SK-N-SH (cell line): Measurements from ENCODE around the gene MAP7D3.

Source experiments
- CHD2 ChIP-seq: fragments of 150-350 bp; IDR thresholded peaks from 2 replicates; pipeline ENCODE4 v1.6.1; 2018; ENCODE audit warnings: low read length; ENCODE audit not compliant: partially characterized antibody
- JUND ChIP-seq: IDR thresholded peaks from 2 replicates; pipeline ENCODE4 v1.4.0; 2012
- POLR2AphosphoS5 ChIP-seq: IDR thresholded peaks from 2 replicates; pipeline ENCODE4 v1.6.1; 2012; ENCODE audit warnings: low read depth, low read length
- RFX5 ChIP-seq: IDR thresholded peaks from 2 replicates; pipeline ENCODE4 v1.6.1; 2012; ENCODE audit warnings: mild to moderate bottlenecking, improper control_type of control experiment, low read length
- SIN3A ChIP-seq: IDR thresholded peaks from 2 replicates; pipeline ENCODE4 v1.6.1; 2012; ENCODE audit warnings: low read depth, mild to moderate bottlenecking, low read length, moderate library complexity, borderline replicate concordance
- TAF1 ChIP-seq: IDR thresholded peaks from 2 replicates; pipeline ENCODE4 v1.6.1; 2012; ENCODE audit warnings: low read depth, mild to moderate bottlenecking, low read length, moderate library complexity, borderline replicate concordance
- YY1 ChIP-seq: IDR thresholded peaks from 2 replicates; pipeline ENCODE4 v1.4.0; 2012; ENCODE audit warnings: low read depth, mild to moderate bottlenecking
- TF ChIP-seq, protein P1 (sequence below): fragments of 200-600 bp; sonication (generic); IDR thresholded peaks from 2 replicates; pipeline ENCODE4 v1.6.1; 2017; ENCODE audit warnings: antibody characterized with exemption, mild to moderate bottlenecking, moderate library complexity
- TF ChIP-seq, protein P2 (sequence below): fragments of 150-350 bp; IDR thresholded peaks from 2 replicates; pipeline ENCODE4 v1.6.1; 2016; ENCODE audit warnings: mild to moderate bottlenecking, low read depth, low read length

DNA sequence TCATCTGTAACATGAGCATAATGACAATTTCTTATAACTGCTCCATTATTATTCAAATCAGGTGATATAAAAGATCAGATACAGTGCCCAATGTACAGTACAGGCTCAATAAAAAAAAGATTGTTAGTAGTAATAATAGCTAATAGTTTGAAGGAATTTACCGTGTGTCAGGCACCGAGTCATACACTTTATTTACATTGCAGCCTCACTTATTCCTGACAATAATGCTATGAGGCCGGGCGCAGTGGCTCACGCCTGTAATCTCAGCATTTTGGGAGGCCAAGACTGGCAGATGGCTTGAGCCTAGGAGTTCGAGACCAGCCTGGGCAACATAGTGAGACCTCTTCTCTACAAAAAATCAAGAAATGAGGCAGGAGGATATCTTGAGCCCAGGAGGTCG is 10.1 kb upstream of the MAP7D3 start:
- TF ChIP-seq, protein P1, sequence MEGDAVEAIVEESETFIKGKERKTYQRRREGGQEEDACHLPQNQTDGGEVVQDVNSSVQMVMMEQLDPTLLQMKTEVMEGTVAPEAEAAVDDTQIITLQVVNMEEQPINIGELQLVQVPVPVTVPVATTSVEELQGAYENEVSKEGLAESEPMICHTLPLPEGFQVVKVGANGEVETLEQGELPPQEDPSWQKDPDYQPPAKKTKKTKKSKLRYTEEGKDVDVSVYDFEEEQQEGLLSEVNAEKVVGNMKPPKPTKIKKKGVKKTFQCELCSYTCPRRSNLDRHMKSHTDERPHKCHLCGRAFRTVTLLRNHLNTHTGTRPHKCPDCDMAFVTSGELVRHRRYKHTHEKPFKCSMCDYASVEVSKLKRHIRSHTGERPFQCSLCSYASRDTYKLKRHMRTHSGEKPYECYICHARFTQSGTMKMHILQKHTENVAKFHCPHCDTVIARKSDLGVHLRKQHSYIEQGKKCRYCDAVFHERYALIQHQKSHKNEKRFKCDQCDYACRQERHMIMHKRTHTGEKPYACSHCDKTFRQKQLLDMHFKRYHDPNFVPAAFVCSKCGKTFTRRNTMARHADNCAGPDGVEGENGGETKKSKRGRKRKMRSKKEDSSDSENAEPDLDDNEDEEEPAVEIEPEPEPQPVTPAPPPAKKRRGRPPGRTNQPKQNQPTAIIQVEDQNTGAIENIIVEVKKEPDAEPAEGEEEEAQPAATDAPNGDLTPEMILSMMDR, result no peak
- no peak for TF ChIP-seq CHD2
- no peak for TF ChIP-seq TAF1
- TF ChIP-seq POLR2AphosphoS5, result no peak
- no peak for TF ChIP-seq SIN3A
- TF ChIP-seq RFX5, result no peak
- TF ChIP-seq, protein P2, sequence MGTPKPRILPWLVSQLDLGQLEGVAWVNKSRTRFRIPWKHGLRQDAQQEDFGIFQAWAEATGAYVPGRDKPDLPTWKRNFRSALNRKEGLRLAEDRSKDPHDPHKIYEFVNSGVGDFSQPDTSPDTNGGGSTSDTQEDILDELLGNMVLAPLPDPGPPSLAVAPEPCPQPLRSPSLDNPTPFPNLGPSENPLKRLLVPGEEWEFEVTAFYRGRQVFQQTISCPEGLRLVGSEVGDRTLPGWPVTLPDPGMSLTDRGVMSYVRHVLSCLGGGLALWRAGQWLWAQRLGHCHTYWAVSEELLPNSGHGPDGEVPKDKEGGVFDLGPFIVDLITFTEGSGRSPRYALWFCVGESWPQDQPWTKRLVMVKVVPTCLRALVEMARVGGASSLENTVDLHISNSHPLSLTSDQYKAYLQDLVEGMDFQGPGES, result no peak
- no peak for TF ChIP-seq JUND
- TF ChIP-seq YY1, result no peak
